ENCODE results near the gene RPS6KA3. TPM values are rescaled to one million over a fixed set of nuclear protein-coding genes. Genes with fewer than 3 reads are reported as not detected.

Gene RPS6KA3
- total and polyA plus RNA-seq, 9 of the 15 experiments (the other 6 are each of a cell fraction or from before 2014, with no cell fraction given) = 10.9 to 61.9 (median 37.4) TPM

GRCh38 chrX:20128670-20129069 lies 138.0 kb downstream of the RPS6KA3 start (continued):
- TF ChIP-seq POU5F1 (IDR thresholded peaks at IDR 0.05; ENCODE audit: borderline replicate concordance, low read depth, low read length, partially characterized antibody) (no peak), NFRKB (IDR thresholded peaks at IDR 0.05; ENCODE audit: low read depth) (no peak), NFIC (IDR thresholded peaks at IDR 0.05) (peak; percentile 91), CHD7 (IDR thresholded peaks at IDR 0.05; ENCODE audit: low read depth, low read length) (no peak), DNMT1 (IDR thresholded peaks at IDR 0.05) (no peak), IRF2 (CRISPR knock-in tag; IDR thresholded peaks at IDR 0.05) (no peak), E4F1 (CRISPR knock-in tag; IDR thresholded peaks at IDR 0.05; ENCODE audit: borderline replicate concordance) (no peak), ARID1B (IDR thresholded peaks at IDR 0.05) (peak; percentile 30; the same call in 1 of the 2 replicates), ZC3H4 (CRISPR knock-in tag; IDR thresholded peaks at IDR 0.05; ENCODE audit: borderline replicate concordance) (no peak), ZKSCAN3 (CRISPR knock-in tag; IDR thresholded peaks at IDR 0.05) (no peak), PPARD (CRISPR knock-in tag; IDR thresholded peaks at IDR 0.05) (no peak)
- TF ChIP-seq, protein P1, sequence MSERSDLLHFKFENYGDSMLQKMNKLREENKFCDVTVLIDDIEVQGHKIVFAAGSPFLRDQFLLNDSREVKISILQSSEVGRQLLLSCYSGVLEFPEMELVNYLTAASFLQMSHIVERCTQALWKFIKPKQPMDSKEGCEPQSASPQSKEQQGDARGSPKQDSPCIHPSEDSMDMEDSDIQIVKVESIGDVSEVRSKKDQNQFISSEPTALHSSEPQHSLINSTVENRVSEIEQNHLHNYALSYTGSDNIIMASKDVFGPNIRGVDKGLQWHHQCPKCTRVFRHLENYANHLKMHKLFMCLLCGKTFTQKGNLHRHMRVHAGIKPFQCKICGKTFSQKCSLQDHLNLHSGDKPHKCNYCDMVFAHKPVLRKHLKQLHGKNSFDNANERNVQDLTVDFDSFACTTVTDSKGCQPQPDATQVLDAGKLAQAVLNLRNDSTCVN (CRISPR knock-in tag; IDR thresholded peaks at IDR 0.05) = no peak
- TF ChIP-seq, protein P2, sequence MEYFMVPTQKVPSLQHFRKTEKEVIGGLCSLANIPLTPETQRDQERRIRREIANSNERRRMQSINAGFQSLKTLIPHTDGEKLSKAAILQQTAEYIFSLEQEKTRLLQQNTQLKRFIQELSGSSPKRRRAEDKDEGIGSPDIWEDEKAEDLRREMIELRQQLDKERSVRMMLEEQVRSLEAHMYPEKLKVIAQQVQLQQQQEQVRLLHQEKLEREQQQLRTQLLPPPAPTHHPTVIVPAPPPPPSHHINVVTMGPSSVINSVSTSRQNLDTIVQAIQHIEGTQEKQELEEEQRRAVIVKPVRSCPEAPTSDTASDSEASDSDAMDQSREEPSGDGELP (CRISPR knock-in tag; IDR thresholded peaks at IDR 0.05; ENCODE audit: borderline replicate concordance) = no peak
